NCI-H526 (cell line): ENCODE results near the gene EVI2B.
"Not testable (repeated sequence)": the region's sequence is repeated elsewhere in the genome, so short reads cannot be mapped to it uniquely, and the experiment has no call there.

Experiments
- DNase-seq, 2 experiments: peaks; one replicate each; lab custom pipeline; 2025; lab: John Stamatoyannopoulos, UW

EVI2B gene

DNA sequence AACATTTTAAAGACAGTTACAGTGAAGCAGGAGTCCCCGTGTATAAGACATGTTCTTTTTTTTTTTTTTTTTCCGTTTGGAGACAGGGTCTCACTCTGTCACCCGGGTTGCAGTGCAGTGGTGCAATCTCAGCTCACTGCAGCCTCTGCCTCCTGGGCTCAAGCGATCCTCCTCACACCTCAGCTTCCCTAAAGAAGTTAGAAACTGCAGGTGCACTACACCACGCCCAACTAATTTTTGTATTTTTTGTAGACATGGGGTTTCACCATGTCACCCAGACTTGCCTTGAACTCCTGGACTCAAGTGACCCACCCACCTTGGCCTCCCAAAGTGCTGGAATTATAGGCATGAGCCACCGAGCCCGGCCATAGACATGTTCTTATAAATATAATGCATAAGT, 3.0 kb downstream of the EVI2B start:
- no peak for DNase-seq

DNA sequence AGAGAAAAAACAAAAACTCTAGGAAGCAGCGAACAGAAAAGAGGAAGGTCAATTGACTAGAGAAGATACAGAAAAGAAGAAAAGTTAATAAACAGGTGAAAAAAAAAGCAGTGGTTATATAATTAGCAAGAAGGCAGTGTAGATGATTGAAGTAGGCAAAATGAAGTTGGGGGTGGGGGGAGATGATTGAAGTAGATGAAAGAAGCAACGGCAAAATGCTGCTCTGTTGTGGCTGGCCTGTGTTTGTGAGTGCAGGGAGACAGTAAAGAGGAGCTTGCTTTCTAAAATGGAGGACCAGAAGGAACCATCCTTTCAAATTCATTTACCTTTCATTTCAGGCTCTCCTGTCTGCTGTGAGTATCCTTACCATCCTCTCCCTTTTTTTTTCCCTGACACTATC, 3.6 kb downstream of the EVI2B start:
- no peak for DNase-seq

DNA sequence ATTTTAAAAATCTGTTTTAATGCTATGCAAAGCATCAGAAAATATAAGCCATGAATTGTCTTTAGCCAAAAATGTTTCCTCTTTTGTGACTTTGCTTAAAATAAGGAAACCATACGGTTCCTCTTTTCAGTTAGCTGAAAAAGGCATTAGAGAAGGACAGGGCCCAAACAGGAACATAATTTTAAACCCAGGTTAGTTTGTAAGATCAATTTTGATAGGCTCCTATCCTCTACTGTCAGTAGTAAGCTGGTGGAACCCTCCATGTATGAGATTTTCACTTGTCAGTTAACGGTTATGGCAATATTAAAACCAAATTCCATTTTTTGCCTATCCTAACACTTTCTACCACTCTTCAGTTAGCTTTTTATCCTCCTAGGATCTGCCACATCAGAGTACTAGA, 4.3 kb downstream of the EVI2B start:
- DNase-seq: no peak

DNA sequence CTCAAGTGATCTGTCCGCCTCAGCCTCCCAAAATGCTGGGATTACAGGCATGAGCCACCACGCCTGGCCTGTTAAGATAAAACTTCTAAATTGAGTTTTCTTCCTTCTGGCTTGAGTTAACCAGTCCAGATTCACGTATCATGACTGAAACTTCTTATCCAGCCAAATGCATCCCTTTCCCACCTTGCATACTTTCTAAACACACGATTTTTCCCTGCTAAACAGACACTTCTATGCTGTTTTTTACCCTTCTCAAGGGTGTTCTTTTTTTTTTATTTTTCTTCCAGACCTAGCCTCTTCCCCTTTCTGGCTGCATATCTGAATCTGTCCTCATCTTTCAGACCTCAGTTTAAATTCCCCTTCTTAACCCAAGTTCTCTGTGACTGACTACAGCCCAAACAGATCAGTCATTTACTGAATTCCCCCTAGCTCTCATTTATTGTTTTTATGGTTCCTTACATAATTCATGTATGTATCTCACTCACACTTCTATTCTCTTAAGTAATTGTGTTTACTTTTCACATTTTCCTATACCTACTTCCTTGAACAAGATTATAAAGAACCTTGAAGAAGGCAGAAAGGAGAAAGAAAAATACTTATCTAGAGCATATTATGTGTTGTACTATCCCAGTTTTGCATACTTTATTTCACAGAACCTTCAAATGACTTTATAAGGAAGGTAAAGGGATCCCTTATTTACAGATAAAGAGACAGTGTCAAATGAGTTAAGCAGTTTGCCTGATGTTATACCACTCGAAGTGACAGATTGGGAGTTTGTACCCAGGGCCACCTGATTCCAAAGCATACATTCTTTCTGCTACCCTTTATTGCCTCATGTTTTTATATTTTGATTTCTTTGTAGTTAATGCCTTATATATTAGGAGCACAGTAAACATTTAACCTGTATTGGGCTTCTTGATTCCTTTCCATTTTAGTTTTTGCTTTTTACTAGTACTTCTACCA, 5.2 kb downstream of the EVI2B start:
- DNase-seq: peak in 1 of 2 experiments; percentile 20

DNA sequence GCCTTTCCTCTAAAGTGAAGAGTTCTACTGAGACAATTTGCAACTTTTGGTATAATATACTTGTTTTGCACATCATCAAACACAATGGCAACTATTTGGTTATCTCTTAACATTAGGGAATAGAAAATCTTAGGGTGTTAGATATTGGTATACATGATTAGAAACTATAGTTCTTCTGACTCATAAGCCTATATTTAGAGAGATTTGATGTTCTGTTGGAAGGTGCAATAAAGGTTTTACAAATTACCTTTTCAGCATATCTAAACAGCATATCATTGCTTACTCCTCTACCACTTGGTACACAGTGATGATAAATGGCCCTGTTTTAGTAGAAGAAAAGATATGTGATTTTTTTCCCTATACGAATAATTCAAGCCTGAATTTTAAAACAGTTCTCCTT, 6.2 kb downstream of the EVI2B start:
- DNase-seq: no peak

DNA sequence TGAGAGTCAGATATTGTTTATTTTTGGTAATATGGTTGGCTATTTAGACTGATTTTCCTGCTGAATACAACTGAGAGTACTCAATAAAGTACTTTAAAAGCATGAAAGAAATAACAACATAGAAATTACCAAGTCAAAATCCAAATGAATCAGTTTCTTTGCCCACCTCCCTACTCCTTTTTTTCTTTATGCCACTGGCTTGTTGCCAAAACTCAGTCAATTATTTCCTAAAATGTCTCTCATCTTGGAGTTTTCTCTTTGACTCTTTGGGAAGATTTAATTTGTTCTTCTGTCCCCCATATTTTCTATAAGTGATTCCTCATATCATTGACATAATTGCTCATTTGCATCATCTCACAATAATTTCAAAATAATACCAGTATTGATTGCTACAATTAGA, 14.2 kb downstream of the EVI2B start:
- no peak for DNase-seq

DNA sequence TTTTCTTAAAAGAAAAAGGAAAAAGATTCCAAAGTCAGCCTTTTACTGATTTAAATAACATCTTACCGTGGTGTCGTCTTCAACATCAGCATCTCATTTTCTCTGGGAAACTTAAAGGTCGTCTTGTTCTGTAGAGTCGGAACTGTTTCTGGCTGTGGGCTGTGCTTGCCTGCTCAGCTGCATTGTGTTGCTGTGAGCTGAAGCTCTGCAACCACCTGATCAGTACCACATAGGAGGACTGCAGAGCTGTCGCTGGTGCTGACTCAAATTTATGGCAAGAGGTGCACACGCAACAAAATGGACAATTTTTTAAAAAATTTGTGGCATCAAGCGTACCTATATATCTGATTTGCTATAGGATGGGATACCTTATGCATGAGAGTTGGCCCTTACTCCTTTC, 16.8 kb downstream of the EVI2B start, which contains the start of gene OMG:
OMG (minus strand) TSS at position 150 of the 400 bp plus-strand sequence. CDS start 908 bp downstream, outside the sequence.
- DNase-seq: peak; percentile 85 to 93

DNA sequence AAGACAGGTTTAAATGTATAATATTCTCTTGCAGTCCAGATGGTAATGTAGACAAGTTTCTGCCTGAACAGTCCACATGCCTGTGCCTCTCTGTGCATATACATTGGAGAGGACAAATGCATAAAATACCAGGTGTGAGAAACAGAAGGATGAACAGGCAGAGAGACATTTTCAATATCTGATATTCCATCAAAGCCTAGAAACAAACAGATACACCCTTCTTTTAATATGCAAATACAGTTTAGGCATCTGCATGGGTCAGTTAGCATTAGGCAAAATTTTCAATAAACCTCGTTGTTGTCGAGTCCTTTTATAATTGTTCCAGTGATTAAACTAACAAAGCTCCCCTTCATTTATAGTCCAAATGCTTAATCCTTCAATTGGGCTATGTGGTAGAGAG, 17.7 kb downstream of the EVI2B start:
- peak; percentile 95 to 97 for DNase-seq

DNA sequence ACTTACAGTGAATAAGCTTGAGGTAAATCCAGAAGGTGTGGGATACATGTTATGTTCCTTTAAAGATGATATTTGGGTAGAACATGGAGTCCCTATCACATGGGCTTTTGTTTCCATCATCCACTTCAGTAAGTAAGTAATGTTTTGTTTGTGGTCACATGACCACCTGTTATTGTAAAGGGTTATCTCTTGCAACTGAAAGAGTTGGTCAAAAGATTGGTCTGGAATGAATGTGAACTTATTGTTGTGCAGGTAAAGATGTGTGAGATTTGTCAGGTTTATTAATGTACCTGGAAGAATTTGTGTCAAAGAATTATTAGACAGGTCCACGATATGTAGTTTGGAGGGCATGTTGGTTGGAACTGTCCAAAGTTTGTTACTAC, 18.4 kb downstream of the EVI2B start:
- DNase-seq: peak; percentile 25 to 43

DNA sequence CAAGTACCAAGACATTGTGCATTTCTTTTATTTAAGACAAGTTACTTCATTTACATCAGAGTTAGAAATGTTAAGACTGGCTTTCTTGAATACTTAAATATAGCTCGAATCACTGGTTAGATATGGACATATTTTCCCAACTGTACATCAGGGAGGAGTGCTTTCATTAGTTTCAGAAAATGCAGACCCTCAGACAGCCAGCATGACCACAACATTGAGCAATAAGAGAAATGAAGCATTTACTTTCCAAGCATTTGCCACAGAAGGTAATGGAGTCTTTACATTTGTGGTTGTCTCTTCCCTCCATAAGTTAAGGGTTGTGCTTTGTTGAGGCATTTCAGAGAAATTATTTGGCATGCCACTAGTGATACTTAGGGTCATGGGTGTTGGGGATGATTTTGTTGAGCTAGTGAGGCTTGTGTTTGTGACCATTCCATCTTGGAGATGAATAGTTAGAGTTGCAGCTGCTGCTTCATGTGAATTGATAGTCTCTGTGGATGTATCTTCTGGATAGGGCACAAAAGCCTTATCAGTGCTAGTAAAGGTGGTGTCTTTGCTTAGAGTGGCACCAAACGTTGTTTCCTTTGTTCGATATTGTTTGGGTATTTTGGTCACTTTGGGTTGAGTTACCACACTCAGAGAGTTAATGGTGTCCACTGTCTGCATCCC, 18.9 kb downstream of the EVI2B start:
- no peak for DNase-seq

DNA sequence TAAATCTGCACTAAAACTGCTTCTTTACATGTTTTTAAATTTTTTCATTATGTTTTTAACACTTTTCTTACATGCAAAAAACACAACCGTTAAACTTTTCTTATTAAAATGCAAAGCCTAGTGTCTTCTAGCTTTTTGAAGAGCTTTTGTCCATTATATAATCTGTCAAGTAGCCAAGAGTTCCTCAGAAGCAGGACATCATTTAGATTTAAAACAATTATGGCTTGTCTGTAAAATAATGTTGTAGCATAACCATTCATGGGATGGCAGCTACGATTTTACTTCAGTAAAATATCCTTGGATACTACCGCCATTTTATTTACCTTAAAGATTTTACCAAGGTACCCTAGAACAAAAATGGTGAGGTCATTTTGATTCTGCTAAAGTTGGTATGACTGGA, 19.6 kb downstream of the EVI2B start:
- no peak for DNase-seq

DNA sequence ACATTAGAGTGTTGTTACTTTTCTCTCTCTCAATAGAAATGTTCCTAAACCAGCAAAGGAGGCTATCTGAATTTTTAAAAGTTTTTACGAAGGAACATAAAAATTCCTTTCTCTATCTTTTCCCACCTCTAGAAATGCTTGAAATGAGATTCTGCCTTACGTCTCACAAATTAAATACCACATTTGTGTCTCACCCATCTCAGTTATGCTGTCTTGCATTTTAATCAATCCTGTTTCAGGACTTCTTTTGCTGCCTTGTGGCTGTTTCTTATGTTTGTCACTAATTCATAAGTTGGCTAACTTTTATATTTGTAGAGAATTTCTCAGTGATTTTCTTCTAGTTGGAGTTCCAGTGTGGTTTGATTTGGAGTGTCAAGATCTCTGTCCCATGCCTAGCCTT, 20.3 kb downstream of the EVI2B start:
- DNase-seq: no peak

DNA sequence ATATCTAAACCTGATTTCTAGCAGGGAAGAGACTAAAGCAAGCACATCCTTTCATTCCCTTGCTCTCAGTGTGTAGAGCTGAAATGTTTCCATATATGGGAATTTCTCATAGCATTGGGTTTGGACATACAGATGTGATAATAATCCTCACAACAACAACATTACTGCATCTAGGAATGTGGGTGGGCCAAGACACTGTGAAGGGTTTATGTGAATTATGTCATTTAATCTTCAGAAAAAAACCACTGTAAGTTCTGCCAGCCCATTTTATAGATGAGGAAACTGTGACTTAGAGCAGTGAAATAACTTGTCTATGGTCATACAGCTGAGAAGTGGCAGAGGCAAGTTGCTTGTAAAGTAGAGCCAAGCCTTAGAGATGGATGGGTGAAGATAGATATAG, 22.0 kb downstream of the EVI2B start:
- DNase-seq: no peak

DNA sequence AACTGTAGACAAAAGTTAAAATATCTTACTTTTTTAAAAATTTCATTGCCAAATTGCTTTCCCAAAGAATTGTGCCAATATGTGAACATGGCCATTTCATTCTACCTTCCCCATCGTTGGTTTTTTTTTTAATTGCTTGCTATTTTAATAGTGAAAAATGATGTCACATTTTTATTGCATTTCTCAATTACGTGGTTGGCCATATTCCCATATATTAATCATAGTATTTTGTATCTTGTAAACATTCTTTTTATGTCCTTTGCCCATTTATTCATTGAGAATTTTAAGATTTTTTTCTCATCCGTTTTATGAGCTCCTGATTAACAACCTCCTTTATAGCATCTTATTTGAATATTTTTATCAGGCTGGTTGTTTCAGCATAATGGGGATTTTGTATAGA, 24.1 kb downstream of the EVI2B start:
- DNase-seq: no peak

DNA sequence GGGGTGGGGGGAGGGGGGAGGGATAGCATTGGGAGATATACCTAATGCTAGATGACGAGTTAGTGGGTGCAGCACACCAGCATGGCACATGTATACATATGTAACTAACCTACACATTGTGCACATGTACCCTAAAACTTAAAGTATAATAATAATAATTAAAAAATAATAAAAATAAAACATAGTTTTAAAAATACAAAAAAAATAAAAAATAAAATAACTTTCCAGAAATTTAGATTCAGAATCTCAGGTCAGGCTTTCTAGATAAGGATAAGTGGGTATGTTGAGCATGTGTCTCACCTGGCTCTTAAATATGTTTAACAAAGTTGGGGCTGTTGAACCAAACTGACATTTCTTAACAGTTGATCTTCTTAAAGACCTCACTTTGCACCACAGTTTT, 25.9 kb downstream of the EVI2B start:
- not testable (repeated sequence) for DNase-seq

DNA sequence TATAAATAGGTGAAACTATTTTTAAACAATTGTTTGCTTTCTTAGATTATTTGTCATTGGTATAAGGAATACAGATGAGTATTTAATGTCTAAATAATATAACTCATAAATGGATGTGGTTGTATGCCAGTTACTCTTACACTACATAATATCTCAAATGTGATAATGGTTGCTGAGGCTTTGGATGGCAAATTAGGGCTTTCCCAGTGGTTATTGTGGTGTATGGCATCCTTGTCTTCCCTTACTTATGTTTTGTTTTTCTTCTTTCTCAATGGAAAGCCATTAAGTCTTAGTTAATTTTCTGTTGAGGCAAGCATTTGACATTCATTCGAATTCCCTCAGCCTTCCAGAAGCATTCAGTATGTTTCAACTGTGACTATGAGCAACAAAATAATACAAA, 27.3 kb downstream of the EVI2B start:
- no peak for DNase-seq

DNA sequence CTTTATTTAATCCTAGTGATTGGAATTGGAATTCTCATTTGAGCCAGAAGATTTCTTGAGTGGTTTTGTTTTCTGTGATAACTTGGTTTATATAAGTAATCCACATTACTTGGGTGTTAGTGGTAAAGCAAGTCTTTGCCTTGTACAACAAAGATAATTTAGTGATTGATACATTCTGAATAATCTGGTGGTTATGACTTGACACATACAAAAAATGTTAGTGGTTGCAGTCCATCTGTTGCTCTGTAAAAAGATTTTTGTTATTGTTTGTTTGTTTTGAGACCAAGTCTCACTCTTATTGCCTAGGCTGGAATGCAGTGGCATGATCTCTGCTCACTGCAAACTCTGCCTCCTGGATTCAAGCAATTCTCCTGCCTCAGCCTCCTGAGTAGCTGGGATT, 30.0 kb downstream of the EVI2B start:
- DNase-seq: no peak

DNA sequence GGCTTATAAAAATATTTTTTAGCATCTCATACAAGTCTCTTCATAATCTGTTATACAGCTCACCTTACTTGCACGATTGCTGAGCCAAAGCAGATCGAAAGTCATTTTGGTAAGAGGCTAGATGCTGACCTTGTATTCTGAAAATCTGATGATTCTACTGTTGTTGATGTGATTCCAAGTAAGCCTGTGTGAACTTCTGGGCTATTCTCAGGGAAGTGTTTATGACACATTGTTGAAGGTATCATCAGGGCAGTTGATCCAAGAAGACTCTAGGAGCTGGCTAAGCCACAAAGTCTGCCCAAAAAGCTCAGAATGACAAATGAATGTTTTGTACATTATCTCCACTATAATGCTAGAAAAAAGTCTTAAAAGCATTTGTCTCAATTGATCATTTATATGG, 32.8 kb downstream of the EVI2B start:
- DNase-seq: no peak

DNA sequence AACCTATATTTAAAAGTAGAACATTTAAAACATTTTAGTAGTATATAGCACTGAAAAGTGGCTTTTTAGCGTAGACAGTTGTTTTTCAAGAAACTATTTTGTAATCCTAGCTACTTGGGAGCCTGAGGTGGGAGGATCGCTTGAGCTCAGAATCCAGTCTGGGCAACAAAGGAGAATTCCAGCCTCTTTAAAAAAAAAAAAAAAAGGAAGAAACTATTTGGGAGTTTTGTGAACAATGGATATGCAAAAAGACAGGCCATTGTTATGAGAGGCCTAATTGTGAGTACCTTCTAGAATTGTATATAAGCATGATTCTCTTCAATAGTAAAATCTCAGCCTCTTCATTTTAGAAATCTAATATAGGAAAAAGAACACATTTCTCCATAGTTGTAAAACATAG, 34.5 kb downstream of the EVI2B start:
- no peak for DNase-seq

DNA sequence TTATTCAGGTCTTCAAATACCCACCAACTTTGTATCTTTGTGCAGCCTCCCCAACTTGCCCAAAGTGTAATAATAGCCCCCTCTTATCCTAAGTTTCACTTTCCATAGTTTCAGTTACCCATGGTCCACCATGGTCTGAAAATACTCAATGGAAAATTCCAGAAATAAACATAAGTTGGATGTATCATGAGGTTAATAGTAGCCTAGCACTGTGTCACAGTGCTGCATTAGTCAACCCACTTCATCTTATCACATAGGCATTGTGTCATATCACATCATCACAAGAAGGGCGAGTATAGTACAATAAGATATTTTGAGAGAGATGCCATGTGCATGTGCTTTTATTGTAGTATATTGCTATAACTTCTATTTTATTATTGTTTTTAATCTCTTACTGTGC, 38.7 kb downstream of the EVI2B start:
- no peak for DNase-seq

DNA sequence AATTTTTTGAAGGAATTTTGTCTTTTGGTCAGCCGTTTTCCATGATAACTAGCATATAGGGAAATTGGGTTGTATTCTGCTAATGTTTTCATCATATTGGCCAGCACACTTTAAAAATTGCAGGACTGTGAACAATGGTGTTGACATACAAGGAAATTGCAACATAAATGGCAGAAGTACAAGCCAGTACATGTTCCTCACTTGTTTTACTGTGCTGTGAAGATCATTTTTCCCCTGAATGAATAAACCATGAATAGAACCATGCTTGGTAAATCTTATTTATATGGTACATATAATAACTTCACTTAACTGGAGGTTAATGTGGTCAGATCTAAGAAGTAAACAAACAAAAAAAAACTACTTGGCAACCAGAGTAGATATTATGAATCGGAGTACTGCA, 39.6 kb downstream of the EVI2B start:
- DNase-seq: no peak

DNA sequence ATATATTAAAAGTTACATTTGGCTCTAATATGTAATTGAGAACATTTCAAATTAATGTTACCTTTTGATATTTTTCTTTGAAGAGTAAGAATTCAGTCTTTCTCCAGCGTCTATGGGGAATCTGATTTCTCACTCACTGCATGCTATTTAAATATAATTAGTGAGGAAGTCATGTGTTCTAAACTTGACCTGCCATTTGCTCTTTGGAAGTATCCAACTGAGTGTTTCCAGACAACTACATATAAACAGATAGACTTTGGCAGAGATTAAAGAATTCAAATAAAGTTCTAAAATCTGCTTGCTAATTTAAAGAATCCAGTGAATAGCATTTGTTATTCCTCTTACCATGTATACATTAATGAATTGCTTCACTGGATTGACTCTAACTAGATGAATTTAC, 40.3 kb downstream of the EVI2B start:
- no peak for DNase-seq

DNA sequence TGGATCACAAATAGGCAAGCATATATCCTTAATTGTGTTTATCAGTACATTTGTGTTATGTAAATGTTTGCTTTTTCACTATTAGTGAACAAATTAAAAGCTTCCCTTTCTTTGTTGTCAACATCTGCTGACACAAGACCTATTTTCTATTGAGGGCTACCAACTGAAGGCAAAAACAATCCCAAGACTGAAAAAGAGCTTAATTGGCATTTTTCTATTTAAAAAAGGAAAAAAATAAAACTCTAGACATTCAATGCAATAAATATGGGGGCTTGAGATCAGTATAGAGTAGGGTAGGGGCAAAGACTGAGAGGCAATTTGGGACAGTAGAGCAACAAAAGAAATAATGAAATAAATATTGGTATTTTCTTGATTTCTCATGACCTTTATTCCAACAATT, 41.1 kb downstream of the EVI2B start:
- DNase-seq: no peak
